Vagina (tissue), 2 donors: Measurements from ENCODE around the gene LGR6. TPM values are rescaled to one million over a fixed set of nuclear protein-coding genes. Genes with fewer than 3 reads are reported as not detected.
A peak's percentile ranks its signal among the peaks of the same experiment; 100 is the strongest.

Experiments used
- DNase-seq, 2 donors: peaks; one replicate each; pipeline ENCODE4 v3.0.0-alpha.2; 2017; ENCODE audit errors: extremely low spot score in 2 of 2
- H3K27ac ChIP-seq: fragments of 200-600 bp; sonication (generic); one replicate; pipeline ENCODE4 v1.5.1; 2019
- H3K27me3 ChIP-seq: fragments of 200-600 bp; sonication (generic); one replicate; pipeline ENCODE4 v1.5.1; 2019
- H3K36me3 ChIP-seq, 2 donors: fragments of 200-600 bp; sonication (generic); one replicate each; pipeline ENCODE4 v1.5.1; 2017 to 2019
- H3K4me1 ChIP-seq: fragments of 200-600 bp; sonication (generic); one replicate; pipeline ENCODE4 v1.5.1; 2019
- H3K4me3 ChIP-seq, 2 donors: fragments of 200-600 bp; sonication (generic); 1 replicate in 1 of 2; 2 replicates in 1 of 2; pipeline ENCODE4 v1.5.1; 2016 to 2019
- H3K9me3 ChIP-seq: fragments of 200-600 bp; sonication (generic); one replicate; pipeline ENCODE4 v1.5.1; 2019
- POLR2A ChIP-seq, 2 donors: fragments of 450-650 bp; IDR thresholded peaks; one replicate each; pipeline ENCODE4 v1.6.1; 2017; ENCODE audit warnings: antibody characterized with exemption in 2 of 2, mild to moderate bottlenecking in 2 of 2, moderate library complexity in 2 of 2
- POLR2AphosphoS5 ChIP-seq, 2 donors: sonication (generic); formaldehyde crosslinking; IDR thresholded peaks; one replicate each; pipeline ENCODE4 v1.9.0; 2017; ENCODE audit warnings: antibody characterized with exemption in 2 of 2, mild to moderate bottlenecking in 2 of 2, low read depth in 1 of 2; ENCODE audit not compliant: insufficient read depth in 1 of 2
- intact Hi-C: fragments of 100-400 bp; cut with DNase I; formaldehyde crosslinking; loops from one replicate; pipeline ENCODE4 v1.15.1; 2023
- total RNA-seq: library from RNA; depleted of rRNA; stranded (reverse); fragments of >200 nt; gene quantifications from one replicate; pipeline ENCODE4 v1.2.3, GENCODE V29; 2016
- TF ChIP-seq, protein P1 (sequence below), 3 experiments: fragments of 450-650 bp in 2 of 3; fragments of 200-600 bp in 1 of 3; sonication (generic) in 1 of 3; IDR thresholded peaks; one replicate each; pipeline ENCODE4 v1.5.1; 2017 to 2019; ENCODE audit warnings: antibody characterized with exemption in 3 of 3, mild to moderate bottlenecking in 2 of 3, moderate library complexity in 2 of 3

LGR6 gene
- total RNA-seq, 1 donor from 2014 or later, result 6.6 TPM

DNA sequence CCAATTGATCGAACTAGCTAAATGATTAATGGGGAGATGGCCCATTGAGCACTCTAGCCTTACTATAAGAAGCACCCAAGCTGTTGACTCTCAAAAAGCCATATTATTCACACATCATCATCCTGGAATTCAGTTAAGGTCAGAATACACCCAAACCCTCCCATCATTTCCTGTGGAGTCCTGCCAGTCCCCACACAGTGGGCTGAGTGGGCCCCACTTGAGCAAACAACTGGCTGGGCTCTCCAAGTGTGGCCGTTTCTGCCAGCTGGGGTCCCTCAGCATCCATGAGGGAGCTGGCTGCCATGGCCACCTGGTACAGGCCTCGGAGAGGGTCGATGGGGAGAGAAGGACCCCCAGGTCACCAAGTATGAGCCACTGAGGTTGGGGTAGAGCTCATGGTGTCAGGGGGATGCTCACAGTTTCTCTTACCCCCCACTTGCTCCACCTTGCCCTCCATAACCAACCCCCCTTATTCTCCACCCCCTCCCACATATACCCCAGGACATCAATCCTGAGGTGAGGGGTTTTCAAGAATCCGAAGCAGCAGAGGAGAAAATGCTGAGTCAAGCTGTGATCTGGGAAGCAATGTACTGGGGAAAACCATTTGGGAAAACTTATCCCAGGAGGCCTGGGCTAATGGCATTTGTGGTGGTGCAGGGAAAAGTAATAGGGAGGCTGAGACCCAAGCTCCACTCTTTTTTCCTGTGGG, 87.9 kb downstream of the LGR6 start:
- DNase-seq, result no peak
- intact Hi-C loops, result no loop called here
- Histone ChIP-seq H3K4me3 (no peak overlapping the region), H3K9me3 (no peaks in the 10 kb centered on the region), H3K27me3 (no peaks in the 10 kb centered on the region), H3K4me1 (peaks cover 60% of the 10 kb centered on the region), H3K27ac (no peak overlapping the region), H3K36me3 (no peaks in the 10 kb centered on the region)
- TF ChIP-seq POLR2A (IDR thresholded peaks at IDR 0.05), result no peak
- TF ChIP-seq, protein P1, sequence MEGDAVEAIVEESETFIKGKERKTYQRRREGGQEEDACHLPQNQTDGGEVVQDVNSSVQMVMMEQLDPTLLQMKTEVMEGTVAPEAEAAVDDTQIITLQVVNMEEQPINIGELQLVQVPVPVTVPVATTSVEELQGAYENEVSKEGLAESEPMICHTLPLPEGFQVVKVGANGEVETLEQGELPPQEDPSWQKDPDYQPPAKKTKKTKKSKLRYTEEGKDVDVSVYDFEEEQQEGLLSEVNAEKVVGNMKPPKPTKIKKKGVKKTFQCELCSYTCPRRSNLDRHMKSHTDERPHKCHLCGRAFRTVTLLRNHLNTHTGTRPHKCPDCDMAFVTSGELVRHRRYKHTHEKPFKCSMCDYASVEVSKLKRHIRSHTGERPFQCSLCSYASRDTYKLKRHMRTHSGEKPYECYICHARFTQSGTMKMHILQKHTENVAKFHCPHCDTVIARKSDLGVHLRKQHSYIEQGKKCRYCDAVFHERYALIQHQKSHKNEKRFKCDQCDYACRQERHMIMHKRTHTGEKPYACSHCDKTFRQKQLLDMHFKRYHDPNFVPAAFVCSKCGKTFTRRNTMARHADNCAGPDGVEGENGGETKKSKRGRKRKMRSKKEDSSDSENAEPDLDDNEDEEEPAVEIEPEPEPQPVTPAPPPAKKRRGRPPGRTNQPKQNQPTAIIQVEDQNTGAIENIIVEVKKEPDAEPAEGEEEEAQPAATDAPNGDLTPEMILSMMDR (IDR thresholded peaks at IDR 0.05), result no peak
- TF ChIP-seq POLR2AphosphoS5 (IDR thresholded peaks at IDR 0.05; ENCODE audit: insufficient read depth in 1 of 2, low read depth in 1 of 2), result no peak

DNA sequence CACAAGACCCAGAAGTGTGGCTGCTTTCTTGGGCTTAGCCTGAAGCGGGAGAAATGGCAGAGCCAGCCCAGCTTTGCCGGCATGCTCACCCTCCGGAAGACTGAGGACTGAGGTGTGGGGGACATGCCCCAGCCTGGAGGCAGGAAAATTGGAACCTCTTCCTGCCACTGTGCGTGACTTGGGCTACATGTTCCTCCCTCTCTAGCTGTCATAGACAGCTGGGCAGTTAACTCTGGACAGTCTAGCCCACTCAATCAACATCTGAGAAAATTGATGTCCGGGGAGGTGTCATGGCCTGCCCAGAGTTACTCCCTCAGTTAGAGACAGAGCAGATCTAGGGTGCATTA, 88.4 kb downstream of the LGR6 start:
- Histone ChIP-seq H3K27ac (no peak overlapping the region), H3K4me3 (no peak overlapping the region), H3K36me3 (no peaks in the 10 kb centered on the region), H3K27me3 (no peaks in the 10 kb centered on the region), H3K9me3 (no peaks in the 10 kb centered on the region), H3K4me1 (peaks cover 65% of the 10 kb centered on the region)
- TF ChIP-seq POLR2AphosphoS5 (IDR thresholded peaks at IDR 0.05; ENCODE audit: insufficient read depth in 1 of 2, low read depth in 1 of 2), result no peak
- TF ChIP-seq, protein P1 (IDR thresholded peaks at IDR 0.05), result no peak
- TF ChIP-seq POLR2A (IDR thresholded peaks at IDR 0.05), result no peak
- intact Hi-C loops, result no loop called here
- DNase-seq, result no peak

DNA sequence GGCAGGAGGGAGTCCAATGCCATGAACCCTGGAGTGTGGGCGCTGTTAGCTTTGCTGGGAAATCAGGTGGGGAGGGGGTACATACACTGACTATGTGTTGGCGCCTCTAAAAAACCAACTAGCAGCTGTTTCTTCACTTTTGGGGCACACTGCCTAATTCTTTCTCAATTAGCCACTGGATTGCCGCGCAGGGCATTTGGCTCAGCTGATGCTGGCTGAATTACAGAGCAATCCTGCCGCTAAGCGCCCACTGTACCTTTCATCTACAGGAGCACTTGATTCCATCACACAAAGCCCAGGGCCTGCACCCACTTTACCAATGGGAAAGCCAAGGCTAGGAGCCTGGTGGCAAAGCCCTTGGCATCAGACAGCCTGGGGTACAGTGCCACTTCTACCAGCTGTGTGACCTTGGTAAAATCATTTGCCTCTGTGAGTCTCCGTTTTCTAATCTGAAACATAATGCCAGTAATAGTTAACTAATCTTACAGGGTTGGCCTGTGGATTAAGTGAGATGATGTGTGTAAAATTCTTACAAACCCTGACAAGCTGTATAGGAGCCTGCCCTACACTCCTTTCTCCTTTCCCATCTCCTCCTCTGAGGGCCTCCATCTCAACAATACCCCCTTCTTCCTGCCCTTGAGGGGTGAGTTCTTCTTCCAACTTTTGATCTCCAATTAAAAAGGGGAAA, 89.1 kb downstream of the LGR6 start:
- no peaks in the 10 kb centered on the region for H3K36me3 ChIP-seq
- intact Hi-C loops, result no loop called here
- H3K4me1 ChIP-seq, result peaks cover 68% of the 10 kb centered on the region
- DNase-seq, result no peak
- H3K27me3 ChIP-seq, result no peaks in the 10 kb centered on the region
- H3K4me3 ChIP-seq, result no peak overlapping the region
- no peak overlapping the region for H3K27ac ChIP-seq
- no peaks in the 10 kb centered on the region for H3K9me3 ChIP-seq
- TF ChIP-seq POLR2A (IDR thresholded peaks at IDR 0.05), result no peak
- TF ChIP-seq, protein P1 (IDR thresholded peaks at IDR 0.05), result no peak
- TF ChIP-seq POLR2AphosphoS5 (IDR thresholded peaks at IDR 0.05; ENCODE audit: insufficient read depth in 1 of 2, low read depth in 1 of 2), result no peak

DNA sequence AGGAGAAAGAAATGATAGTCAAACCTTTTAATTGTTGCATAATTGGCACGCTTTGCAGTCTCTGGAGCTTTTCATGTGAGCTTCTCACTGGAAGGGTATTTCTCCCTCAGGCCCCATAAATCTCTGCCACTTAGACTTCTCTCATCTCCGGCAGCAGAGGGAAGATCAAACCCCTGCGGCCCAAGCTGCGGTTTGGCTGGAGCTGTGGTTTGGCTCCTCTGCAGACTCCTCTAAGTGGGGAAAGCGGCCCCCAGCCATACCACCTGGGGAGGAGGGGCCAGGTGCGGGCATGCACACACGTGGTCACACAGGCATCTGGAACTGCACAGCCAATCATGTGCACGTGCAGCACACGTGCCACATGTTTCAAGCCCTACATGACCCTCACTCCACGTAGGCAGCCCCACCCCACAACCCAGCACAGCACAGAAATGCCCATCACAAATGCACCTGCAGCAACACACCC, 89.8 kb downstream of the LGR6 start:
- Histone ChIP-seq H3K4me3 (no peak overlapping the region), H3K27ac (no peak overlapping the region), H3K27me3 (no peaks in the 10 kb centered on the region), H3K9me3 (no peaks in the 10 kb centered on the region), H3K4me1 (peaks cover 68% of the 10 kb centered on the region), H3K36me3 (no peaks in the 10 kb centered on the region)
- no peak for DNase-seq
- TF ChIP-seq, protein P1 (IDR thresholded peaks at IDR 0.05), result no peak
- peak in 1 of 2 donors; percentile 53 for TF ChIP-seq POLR2AphosphoS5 (IDR thresholded peaks at IDR 0.05; ENCODE audit: insufficient read depth in 1 of 2, low read depth in 1 of 2)
- intact Hi-C loops, result no loop called here

DNA sequence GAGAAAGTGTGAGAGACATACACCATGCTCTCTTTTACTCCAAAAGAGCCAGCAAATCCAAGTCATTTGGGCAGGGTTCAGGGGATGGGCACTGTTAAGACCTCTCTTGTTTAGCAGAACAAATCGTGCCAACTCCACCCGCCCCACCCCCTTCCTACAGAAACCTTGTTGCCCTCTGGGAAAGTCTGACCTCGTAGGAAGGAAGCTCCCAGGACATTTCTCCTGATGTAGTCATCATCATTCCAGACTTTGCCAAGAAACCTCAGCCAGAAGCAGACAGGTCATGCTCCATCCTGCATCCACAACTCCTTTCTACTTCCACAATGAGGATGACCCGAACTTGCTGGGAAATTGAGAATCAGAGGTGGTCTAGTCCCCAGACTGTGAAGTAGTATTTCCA, 90.4 kb downstream of the LGR6 start:
- intact Hi-C loops, result no loop called here

More for the DNA sequence above, 90.4 kb downstream of the LGR6 start:
- TF ChIP-seq, protein P1 (IDR thresholded peaks at IDR 0.05), result no peak
- no peak for TF ChIP-seq POLR2AphosphoS5 (IDR thresholded peaks at IDR 0.05; ENCODE audit: insufficient read depth in 1 of 2, low read depth in 1 of 2)
- DNase-seq, result no peak
- H3K9me3 ChIP-seq, result no peaks in the 10 kb centered on the region
- no peaks in the 10 kb centered on the region for H3K36me3 ChIP-seq
- no peaks in the 10 kb centered on the region for H3K27me3 ChIP-seq
- H3K4me1 ChIP-seq, result peaks cover 68% of the 10 kb centered on the region
- no peak overlapping the region for H3K4me3 ChIP-seq
- H3K27ac ChIP-seq, result no peak overlapping the region
